Activated CD4-positive, alpha-beta T cell treated with anti-CD3 and anti-CD28 coated beads for 1 hour (primary cell): Measurements from ENCODE around the gene RUNX2.

Source experiments
- DNase-seq: peaks from one replicate; pipeline ENCODE4 v3.0.0-alpha.2; 2020

RUNX2 gene

DNA sequence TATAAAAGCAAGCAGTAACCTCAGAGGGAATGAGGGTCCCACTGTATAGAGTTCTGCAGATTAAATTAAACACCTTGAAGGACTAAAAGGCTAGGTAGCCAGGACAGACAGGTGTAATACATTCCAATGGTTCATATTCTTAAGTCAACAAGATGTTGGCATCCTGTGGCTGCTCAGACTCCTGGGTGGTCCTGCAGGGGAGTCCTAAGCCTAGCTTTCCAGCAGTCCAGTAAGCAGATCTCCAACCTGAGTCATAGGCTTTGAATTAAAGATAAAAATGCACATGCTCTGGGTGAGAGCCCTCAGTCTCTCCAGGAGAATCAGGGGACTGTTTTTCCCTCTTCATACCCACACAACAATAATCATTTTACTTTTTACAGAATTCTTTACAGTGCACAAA, 356.9 kb downstream of the RUNX2 start:
- DNase-seq, result no peak

DNA sequence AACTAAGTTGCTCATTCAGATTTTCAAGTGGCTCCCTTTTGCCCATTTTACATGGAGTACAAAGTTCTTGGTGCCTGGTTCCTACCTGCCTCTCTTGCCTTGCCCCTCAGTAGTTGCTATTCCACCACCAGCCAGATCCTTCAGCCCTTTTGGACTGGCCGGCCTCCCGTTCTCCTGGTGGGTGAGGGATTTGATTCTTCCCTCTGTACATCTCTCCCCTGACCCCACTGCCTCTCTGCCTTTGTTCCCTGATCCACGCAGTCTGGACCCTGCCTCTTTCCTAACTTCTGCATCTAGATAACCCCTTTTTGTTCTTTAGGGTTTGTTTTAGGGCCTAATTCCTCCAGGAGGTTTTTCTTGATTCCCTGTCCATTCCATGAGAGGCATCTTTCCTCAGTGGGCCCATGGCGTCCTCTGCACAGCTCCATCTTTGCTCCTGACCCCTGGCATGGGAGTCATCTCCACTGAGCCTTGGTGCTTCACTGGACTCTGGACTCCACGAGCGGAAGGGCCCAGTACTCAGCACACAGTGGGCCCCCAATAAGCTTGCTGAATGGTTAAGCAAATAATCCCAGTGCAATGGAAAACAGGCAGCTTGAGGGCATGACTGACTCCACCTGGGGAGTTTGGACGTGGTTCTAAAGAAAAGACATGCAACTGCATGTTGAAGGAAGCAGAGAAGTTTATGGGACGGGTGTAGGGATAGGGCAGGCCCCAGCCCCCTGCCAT, 358.9 kb downstream of the RUNX2 start:
- DNase-seq, result no peak

DNA sequence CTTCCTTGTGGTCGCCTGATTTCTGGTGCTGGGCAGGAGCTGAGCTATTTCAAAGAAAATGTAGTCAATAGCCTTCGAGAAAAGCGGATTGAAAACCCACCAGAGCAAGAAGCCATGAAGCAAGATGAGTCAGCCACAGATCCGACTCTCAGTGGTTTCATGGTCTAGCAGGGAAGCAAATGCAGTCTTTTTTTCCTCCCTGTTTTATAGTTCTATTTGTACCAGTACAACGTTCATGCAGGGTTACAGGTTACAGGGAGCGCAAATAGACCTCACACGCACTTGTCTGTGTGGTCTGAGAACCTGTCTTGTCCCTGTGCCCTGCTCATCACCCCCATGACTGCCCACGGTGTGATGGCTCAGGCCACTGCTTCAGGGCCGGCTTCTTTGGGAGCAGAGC, 359.4 kb downstream of the RUNX2 start:
- DNase-seq, result no peak

DNA sequence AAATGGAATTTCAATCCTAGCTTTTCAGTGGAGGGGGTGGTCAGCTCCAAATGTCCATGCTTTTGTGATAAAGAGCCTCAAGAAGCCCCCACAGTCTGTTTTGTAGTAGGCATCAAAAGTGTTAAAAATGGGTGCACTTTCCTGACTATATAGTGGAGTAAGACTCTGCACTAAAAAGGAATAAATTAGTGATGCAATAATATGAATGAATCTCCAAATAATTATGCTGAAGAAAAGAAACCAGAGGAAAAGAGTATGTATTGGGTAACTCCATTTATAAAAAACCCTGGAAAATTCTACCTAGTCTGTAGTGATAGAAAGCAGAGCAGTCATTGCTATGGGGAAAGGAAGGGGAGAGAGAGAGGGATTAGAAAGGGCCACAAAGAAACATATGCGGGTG, 360.1 kb downstream of the RUNX2 start:
- no peak for DNase-seq

DNA sequence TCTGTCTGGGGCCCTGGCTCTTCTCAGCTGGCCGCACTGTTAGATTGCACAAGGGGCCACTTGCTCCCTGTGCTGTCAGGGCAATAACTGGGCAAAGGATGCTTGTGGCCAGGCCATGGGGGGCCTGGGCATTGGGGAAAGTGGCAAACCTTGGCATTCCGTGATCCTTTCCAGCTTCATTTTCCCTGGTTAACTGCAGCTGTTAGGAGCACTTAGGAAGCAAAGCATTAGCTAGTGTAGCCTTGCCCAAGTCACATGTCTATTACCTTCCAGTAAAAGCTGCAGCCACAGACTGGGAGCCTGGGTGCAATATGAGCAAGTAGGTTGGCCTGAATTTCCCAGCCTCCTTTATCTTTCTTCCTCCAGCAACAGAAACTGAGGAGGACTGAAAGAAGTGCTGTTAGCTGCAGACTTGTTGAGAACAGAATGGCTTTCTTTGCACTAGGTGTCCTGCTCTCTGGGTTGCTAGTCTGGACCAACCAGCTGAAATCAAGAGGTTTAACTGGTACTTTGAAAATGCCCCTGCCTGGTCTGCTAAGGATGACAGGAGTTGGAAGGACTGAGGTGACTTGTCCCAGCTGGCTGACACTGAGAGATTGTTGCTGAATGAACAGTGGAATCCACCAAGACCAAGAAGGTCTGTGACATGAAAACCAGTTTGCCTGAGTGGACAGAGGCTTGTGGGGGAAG, 361.9 kb downstream of the RUNX2 start:
- no peak for DNase-seq

DNA sequence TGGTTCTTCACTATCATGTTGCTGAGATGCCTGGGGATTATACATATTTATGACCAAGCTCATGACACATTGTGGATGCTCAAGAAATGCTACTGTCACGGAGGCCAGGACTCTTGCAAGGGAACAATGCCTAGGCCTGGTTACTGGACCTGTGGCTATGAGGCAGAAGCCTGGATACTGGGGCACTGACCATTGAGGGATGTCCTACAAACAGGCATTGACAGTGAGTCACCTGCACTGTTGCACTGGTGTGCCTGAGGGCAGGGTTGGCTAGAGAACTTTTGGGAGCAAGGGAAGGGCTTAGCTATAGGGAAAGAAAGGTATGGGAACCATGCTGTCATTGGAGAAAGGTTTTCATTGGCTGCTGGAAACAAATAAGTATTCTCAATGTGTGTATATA, 362.7 kb downstream of the RUNX2 start:
- DNase-seq, result no peak

DNA sequence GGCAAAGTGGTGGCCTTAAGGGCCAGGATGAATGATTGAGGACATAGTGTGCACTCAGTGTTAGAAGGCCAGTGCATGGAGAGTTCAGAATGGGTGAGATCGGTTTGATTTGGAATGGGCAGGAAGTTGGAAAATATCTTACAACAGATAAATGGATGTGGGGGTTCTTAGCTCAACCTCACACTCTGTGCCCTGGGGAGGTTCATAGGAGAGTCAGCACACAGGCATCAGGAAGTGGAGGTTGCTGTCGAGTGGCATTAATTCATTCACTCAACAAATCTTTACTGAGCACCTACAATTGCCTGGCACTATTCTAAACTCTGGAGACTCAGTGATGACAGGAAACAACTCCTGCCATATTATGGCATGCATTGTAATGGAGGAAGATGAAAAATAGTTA, 363.3 kb downstream of the RUNX2 start:
- DNase-seq, result no peak

GRCh38 chr6:45692021-45692420, 363.9 kb downstream of the RUNX2 start:
- no peak for DNase-seq

GRCh38 chr6:45696738-45697137, 368.6 kb downstream of the RUNX2 start:
- no peak for DNase-seq

GRCh38 chr6:45697605-45698004, 369.5 kb downstream of the RUNX2 start:
- DNase-seq, result no peak

GRCh38 chr6:45698046-45698445, 369.9 kb downstream of the RUNX2 start:
- no peak for DNase-seq

GRCh38 chr6:45699663-45700062, 371.5 kb downstream of the RUNX2 start:
- no peak for DNase-seq

DNA sequence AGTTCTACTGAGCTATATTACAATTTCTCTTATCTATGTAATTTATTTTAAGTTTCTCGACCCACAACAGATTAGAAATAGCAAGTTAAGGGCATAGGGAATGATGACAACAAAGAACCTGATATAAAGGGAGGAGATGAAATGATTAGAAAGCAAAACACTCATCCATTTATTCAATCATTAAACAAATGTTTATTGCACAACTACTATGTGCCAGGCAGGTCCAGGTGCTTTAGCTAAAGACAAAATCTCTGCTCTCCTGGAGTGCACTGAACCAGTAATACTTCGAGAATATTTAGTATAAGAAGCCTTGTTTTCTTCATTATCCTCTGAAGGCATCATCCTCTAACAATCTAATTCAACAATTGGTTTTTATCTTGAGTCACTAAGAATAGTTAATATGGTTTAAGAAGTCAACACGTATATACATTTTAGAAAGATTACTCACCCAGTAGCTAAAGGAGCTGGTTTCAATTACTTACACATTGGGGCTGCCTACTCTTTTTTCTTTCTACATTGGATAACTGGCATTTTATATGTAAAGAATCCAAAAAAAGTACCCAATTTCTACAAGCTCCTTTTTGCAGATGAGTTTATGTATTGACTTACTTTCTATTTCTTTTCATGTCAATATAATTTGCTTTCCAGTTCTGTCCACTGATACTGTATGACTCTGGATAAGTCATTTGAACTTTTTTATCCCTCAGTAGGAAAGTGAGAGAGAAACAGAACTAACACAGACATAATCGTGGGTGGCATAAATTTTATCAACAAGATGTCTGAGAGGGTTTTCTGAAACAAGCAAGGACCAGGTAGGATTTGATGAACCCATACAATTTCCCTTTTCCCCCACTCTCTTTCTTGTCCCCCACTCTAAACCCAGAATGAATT, 375.0 kb downstream of the RUNX2 start:
- DNase-seq, result no peak

DNA sequence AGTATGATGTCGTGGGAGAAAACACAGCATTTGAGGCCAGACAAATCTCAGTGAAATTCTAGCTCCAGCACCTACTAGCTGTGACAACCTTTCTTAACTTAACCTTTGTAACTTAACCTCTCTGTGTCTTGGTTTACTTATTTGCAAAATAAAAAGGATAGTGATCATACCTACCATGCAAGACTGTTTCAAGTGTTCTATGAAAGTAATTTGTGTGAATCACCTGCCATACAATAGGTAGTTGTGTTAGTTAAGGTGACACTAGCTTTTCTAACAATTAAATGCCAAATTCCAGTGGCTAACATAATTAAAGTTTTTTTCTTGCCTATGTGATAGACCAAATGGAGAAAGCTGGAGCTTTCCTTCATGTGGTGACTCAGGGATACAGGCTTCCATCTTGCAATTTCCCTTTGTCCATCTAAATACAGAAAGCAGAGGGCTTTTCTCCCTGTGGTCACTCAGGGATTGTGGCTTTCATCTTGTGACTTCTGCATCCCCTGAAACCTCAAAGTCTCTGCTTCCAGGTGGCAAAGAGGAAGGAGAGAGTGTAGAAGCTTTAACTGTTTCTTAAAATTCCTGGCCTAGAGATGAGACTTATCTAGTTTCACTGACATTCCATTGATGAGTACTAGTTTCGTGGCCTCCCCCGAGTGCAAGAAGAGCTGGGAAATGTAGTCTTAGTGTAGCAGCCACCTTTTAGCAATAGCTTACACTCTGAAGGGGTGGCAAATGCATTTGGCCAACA, 376.1 kb downstream of the RUNX2 start:
- DNase-seq, result no peak

DNA sequence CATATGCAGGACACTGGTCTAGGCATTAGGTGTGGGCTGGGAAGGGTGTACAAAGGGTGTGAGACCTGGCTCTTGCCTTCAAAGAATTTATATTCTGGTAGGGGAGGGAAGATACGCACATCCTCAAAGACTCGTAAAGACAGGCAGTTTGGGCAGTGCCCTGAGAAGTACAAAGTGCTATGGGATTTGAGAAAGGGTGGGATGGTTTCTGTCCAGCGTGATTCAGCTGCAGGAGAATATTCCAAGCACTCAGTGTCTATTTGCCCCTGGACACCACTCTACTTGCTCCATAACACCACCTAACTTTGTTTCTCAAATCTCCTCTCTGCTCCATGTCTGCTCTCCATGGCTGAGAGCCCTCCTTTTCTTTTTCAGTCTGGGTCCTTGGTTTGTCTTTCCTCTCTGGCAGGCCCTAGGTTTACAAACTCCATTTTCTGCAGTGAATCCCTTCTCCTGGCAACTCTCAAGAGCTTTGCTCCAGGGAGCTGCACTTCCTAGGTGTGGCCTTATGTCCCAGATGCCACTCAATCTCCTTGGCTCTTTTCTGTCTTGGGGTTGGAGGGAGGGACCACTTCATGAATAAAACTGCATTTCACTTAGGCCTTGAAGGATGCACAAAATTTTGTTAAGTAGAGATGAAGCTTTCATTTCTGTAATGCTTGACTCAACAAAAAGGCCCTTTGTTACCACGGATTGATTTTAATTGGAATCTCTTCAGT, 377.2 kb downstream of the RUNX2 start:
- DNase-seq, result no peak

DNA sequence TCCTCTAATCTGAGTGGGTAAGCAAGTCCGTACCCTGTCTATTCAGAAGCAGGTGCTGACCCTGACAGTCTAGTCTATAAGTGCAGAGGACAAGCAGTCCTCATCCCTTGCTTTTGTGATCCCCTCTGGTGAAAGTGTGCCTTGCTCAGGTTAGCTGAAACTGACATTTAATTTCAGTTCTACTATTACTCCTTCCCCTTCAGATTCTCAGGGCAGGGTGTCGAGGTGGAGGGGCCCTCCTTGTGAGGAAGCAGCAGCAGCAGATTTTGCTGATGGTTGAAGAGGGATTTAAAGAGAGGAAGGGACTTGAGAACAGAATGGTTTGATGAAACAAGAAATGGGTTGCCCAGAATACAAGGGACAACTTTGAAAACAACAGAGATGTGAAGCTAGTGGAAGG, 378.2 kb downstream of the RUNX2 start:
- DNase-seq, result no peak

DNA sequence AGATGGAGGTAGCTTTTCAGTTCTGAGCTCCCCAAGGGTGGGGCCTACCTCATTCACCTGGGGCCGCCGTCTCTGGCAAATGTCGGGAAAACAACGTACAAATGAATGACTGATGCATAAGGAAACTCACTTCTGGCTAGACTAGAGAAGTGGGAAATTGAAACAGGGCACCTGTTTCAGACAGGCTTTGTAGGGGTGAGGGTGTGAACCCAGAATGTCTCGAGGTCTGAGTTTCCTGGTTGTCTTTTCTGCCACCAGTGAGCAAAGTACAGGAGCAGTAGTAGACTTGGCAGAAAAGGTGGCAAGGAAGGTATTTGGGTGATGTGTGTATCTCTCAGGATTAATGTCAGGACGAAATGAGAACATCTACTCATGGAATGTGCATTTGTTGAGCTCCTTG, 379.0 kb downstream of the RUNX2 start:
- DNase-seq, result no peak

DNA sequence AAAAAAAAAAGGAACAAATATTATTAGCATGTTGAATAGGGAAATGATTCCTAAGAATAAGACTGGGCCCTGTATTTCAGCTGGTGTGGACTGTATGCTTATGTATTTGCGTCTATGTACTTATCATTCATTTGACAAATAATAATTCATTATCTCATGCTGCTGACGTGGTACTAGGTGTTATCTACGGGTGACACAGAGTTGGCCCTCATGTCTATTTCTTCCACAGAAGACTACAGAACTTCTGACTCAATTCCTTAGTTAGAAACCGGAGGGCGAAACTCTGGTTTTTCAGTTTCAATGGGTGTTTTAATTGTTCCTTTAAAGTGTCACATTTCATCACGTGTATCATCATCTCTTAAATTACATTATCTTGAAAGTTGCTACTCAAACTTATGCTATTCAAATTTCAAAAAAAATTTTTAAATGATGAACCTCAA, 381.7 kb downstream of the RUNX2 start:
- DNase-seq, result no peak

DNA sequence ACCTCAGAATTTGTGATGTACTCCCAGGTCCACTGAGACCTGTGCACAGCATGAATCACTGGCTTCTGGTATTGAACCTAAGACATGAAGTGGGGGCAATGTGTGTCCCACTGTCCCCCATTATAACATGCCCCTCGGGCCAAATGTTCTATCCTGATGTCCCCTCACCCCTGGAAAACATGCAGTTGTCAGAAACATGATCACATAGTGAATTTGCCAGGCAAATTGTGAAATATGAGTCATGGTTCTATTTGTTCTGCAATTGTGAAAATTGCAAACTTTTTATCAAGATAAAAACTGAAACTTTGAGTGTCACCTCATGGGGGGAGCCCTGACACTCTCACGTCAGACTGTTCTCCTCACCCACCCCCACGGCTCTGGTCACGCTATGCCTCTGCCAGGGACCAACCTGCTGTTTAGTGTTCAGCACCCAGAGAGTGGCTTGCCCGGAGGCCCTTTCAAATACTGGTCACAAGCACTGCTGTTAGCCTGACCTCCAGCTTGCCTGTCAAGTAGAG, 382.2 kb downstream of the RUNX2 start:
- no peak for DNase-seq

DNA sequence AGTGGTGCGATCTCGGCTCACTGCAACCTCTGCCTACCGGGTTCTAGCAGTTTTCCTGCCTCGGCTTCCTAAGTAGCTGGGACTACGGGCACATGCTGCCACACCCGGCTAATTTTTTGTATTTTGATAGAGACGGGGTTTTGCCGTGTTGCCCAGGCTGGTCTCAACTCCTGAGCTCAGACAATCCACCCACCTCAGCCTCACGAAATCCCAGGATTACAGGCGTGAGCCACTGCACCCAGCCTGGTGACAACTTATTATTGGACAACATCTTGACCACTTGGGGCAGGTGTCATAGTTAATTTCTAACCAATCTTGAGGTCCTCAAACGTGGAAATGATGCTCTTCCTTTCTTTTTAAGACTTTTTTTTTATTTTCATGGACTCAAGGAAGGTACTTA, 383.9 kb downstream of the RUNX2 start:
- DNase-seq, result no peak

- DNase-seq, result no peak
Measured at GRCh38 chr6:45712786-45713185, 384.7 kb downstream of the RUNX2 start.
